ENCODE measurements around the gene MAGI1.

Gene MAGI1

GRCh38 chr3:66010739-66011655 lies 27.7 kb downstream of the MAGI1 start:
- no peak for DNase-seq

- no peak for DNase-seq
Measured at GRCh38 chr3:66010348-66010738, 28.4 kb downstream of the MAGI1 start.

- DNase-seq: no peak
Measured at GRCh38 chr3:66004244-66004643, 34.5 kb downstream of the MAGI1 start.

GRCh38 chr3:66001626-66002025 lies 37.1 kb downstream of the MAGI1 start:
- DNase-seq: no peak

GRCh38 chr3:66000506-66000905 lies 38.2 kb downstream of the MAGI1 start:
- no peak for DNase-seq

GRCh38 chr3:65999606-66000005 lies 39.1 kb downstream of the MAGI1 start:
- DNase-seq: no peak

- DNase-seq: peak; percentile 24
Measured at GRCh38 chr3:65996589-65996988, 42.1 kb downstream of the MAGI1 start.

- peak; percentile 10 for DNase-seq
Measured at GRCh38 chr3:65995515-65995914, 43.2 kb downstream of the MAGI1 start.

- peak; percentile 36 for DNase-seq
Measured at GRCh38 chr3:65995030-65995429, 43.7 kb downstream of the MAGI1 start.

- DNase-seq: no peak
Measured at GRCh38 chr3:65993134-65993900, 45.4 kb downstream of the MAGI1 start.

GRCh38 chr3:65992106-65992505 lies 46.6 kb downstream of the MAGI1 start:
- peak; percentile 33 for DNase-seq

- DNase-seq: no peak
Measured at GRCh38 chr3:65988411-65989180, 50.1 kb downstream of the MAGI1 start.

- no peak for DNase-seq
Measured at GRCh38 chr3:65986285-65986684, 52.4 kb downstream of the MAGI1 start.

GRCh38 chr3:65984975-65985374 lies 53.7 kb downstream of the MAGI1 start:
- DNase-seq: no peak

GRCh38 chr3:65983100-65983499 lies 55.6 kb downstream of the MAGI1 start:
- DNase-seq: no peak

- peak; percentile 51 for DNase-seq
Measured at GRCh38 chr3:65979731-65980130, 59.0 kb downstream of the MAGI1 start.

- peak; percentile 95 for DNase-seq
Measured at GRCh38 chr3:65979162-65979561, 59.6 kb downstream of the MAGI1 start.

GRCh38 chr3:65978116-65978515 lies 60.6 kb downstream of the MAGI1 start:
- peak; percentile 56 for DNase-seq

- DNase-seq: peak; percentile 81
Measured at GRCh38 chr3:65975032-65975431, 63.7 kb downstream of the MAGI1 start.

GRCh38 chr3:65974509-65974908 lies 64.2 kb downstream of the MAGI1 start:
- no peak for DNase-seq

GRCh38 chr3:65972765-65973164 lies 66.0 kb downstream of the MAGI1 start:
- DNase-seq: no peak

GRCh38 chr3:65971293-65972252 lies 67.1 kb downstream of the MAGI1 start:
- DNase-seq: no peak

Measured in fibroblast of upper back skin (primary cell).